Sigmoid colon (tissue), 7 donors: ENCODE data around the gene IL13RA2. TPM values are rescaled to one million over a fixed set of nuclear protein-coding genes. Genes with fewer than 3 reads are reported as not detected.

ENCODE experiments used
- DNase-seq: peaks from one replicate; pipeline ENCODE4 v3.0.0-alpha.2; 2019
- H3K27ac ChIP-seq, 4 donors: fragments of 200-600 bp; sonication (generic); one replicate each; pipeline ENCODE4 v1.5.1; 2016 to 2019; ENCODE audit warnings: mild to moderate bottlenecking in 1 of 4
- H3K27me3 ChIP-seq, 3 donors: fragments of 200-600 bp; sonication (generic); one replicate each; pipeline ENCODE4 v1.5.1; 2019; ENCODE audit warnings: mild to moderate bottlenecking in 1 of 3
- H3K36me3 ChIP-seq, 4 donors: fragments of 200-600 bp; sonication (generic); one replicate each; pipeline ENCODE4 v1.5.1; 2016 to 2019
- H3K4me1 ChIP-seq, 4 donors: fragments of 200-600 bp; sonication (generic); one replicate each; pipeline ENCODE4 v1.5.1; 2017 to 2019
- H3K4me3 ChIP-seq, 4 donors: fragments of 200-600 bp; sonication (generic); one replicate each; pipeline ENCODE4 v1.5.1; 2017 to 2019; ENCODE audit warnings: mild to moderate bottlenecking in 2 of 4, moderate library complexity in 1 of 4
- H3K9me3 ChIP-seq, 4 donors: fragments of 200-600 bp in 3 of 4; sonication (generic) in 3 of 4; one replicate each; pipeline versions ENCODE4 v1.5.1 to v1.6.1; 2013 to 2019
- EP300 ChIP-seq, 4 donors: sonication (generic); formaldehyde crosslinking; IDR thresholded peaks; one replicate each; pipeline ENCODE4 v1.6.1; 2017; ENCODE audit warnings: antibody characterized with exemption in 4 of 4
- POLR2A ChIP-seq, 2 donors: fragments of 450-650 bp; IDR thresholded peaks; one replicate each; pipeline ENCODE4 v1.6.1; 2016; ENCODE audit warnings: antibody characterized with exemption in 2 of 2, mild to moderate bottlenecking in 2 of 2, moderate library complexity in 2 of 2
- POLR2AphosphoS5 ChIP-seq, 4 donors: sonication (generic); formaldehyde crosslinking; IDR thresholded peaks; one replicate each; pipeline ENCODE4 v1.6.1; 2017; ENCODE audit warnings: antibody characterized with exemption in 4 of 4
- WGBS, 2 donors: extraction: QIAGEN DNeasy Blood & Tissue Kit; methylation state at CpG; one replicate each; pipeline ENCODE4 v1.1.7; 2013; 5-methylcytosine and 5-hydroxymethylcytosine counted together
- intact Hi-C: fragments of 100-400 bp; cut with DNase I; formaldehyde crosslinking; loops from one replicate; pipeline ENCODE4 v1.15.1; 2023
- polyA plus RNA-seq, 3 donors: library from polyadenylated mRNA; stranded (reverse); fragments of 200-250 nt; gene quantifications; one replicate each; pipeline ENCODE4 v1.2.3, GENCODE V29; 2013
- total RNA-seq, 4 donors: library from RNA; depleted of rRNA; stranded (reverse); fragments of >200 nt; gene quantifications; one replicate each; pipeline ENCODE4 v1.1.0, GENCODE V29; 2016
- TF ChIP-seq, protein P1 (sequence below), 4 experiments: fragments of 450-650 bp in 3 of 4; fragments of 200-600 bp in 1 of 4; IDR thresholded peaks; one replicate each; pipeline ENCODE4 v1.5.1; 2016 to 2019; ENCODE audit warnings: antibody characterized with exemption in 4 of 4, mild to moderate bottlenecking in 3 of 4, moderate library complexity in 2 of 4
- donor health status: healthy with polysubstance abuse.
- donor health status: Bipolar disorder and iron deficiency.
- donor health status: healthy.

Gene IL13RA2
- total and polyA plus RNA-seq, 7 donors = 0.36 to 0.45 TPM; not detected in 5

DNA sequence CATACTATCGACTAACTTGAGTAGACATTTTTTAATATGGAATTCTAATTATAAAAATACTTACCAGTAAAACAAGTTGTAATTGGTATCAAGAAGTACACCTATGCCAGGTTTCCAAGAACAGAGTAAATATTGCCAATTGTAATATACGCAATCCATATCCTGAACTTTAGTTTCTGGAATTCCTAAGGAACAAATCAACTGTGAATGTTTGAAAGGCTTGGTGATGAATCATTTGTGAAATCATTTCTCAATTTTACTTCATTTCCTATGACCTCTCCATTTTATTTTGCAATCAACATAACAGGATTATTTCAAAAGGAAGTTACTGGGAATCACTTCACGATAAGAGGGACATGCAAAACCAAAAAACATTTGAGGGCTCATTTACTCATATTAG is 3.7 kb downstream of the IL13RA2 start:
- Histone ChIP-seq H3K4me3 (no peak overlapping the region), H3K27me3 (no peaks in the 10 kb centered on the region), H3K9me3 (no peaks in the 10 kb centered on the region), H3K36me3 (no peaks in the 10 kb centered on the region), H3K27ac (no peak overlapping the region), H3K4me1 (no peaks in the 10 kb centered on the region)
- no peak for DNase-seq
- intact Hi-C loops = no loop called here
- 77 to 82% methylated on average over 3 of the region's 3 CpGs for WGBS, 2 donors
- TF ChIP-seq POLR2AphosphoS5 (IDR thresholded peaks at IDR 0.05) = no peak
- TF ChIP-seq, protein P1, sequence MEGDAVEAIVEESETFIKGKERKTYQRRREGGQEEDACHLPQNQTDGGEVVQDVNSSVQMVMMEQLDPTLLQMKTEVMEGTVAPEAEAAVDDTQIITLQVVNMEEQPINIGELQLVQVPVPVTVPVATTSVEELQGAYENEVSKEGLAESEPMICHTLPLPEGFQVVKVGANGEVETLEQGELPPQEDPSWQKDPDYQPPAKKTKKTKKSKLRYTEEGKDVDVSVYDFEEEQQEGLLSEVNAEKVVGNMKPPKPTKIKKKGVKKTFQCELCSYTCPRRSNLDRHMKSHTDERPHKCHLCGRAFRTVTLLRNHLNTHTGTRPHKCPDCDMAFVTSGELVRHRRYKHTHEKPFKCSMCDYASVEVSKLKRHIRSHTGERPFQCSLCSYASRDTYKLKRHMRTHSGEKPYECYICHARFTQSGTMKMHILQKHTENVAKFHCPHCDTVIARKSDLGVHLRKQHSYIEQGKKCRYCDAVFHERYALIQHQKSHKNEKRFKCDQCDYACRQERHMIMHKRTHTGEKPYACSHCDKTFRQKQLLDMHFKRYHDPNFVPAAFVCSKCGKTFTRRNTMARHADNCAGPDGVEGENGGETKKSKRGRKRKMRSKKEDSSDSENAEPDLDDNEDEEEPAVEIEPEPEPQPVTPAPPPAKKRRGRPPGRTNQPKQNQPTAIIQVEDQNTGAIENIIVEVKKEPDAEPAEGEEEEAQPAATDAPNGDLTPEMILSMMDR (IDR thresholded peaks at IDR 0.05) = no peak
- no peak for TF ChIP-seq EP300 (IDR thresholded peaks at IDR 0.05)
- TF ChIP-seq POLR2A (IDR thresholded peaks at IDR 0.05) = no peak

DNA sequence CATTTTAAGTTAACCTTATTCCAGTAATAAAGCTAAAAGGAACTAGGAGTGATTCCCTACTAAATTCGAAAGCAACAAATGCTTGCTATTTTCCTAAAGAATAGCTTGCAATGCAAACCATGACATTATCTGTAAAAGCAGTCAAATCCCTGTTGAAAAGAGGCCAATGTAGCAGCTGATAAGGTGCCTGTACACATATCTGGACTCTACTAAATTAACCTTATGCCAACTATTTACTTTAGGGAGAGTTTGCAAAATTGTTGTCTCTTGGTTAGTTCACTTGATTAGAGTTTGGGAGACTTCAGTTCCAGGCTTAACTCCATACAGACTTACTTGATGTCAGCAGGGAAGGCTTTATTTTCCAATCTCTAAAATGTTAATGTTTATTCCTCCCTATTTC is 6.0 kb downstream of the IL13RA2 start:
- Histone ChIP-seq H3K9me3 (no peaks in the 10 kb centered on the region), H3K4me1 (no peaks in the 10 kb centered on the region), H3K27me3 (no peaks in the 10 kb centered on the region), H3K36me3 (no peaks in the 10 kb centered on the region), H3K27ac (no peak overlapping the region), H3K4me3 (no peak overlapping the region)
- intact Hi-C loops = no loop called here
- WGBS, 2 donors = 14 to 57% methylated on average over 1 of the region's 1 CpG
- TF ChIP-seq, protein P1 (IDR thresholded peaks at IDR 0.05) = no peak
- no peak for DNase-seq

DNA sequence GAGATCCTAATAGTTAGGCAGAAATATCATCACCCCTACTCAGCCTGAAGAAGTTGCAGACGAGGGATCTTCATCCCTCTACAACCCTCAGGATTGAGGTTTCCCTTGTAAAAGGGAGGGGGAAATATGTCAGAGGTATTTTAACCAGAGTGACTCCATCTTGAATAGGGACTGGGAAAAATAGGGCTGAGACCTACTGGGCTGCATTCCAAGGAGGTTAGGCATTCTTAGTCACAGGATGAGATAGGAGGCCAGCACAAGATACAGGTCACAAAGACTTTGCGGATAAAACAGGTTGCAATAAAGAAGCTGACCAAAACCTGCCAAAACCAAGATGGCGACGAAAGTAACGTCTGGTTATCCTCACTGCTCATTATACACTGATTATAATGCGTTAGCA is 17.5 kb downstream of the IL13RA2 start:
- H3K27ac ChIP-seq = no peak overlapping the region
- TF ChIP-seq EP300 (IDR thresholded peaks at IDR 0.05) (no peak), POLR2A (IDR thresholded peaks at IDR 0.05) (no peak), POLR2AphosphoS5 (IDR thresholded peaks at IDR 0.05) (no peak)
- TF ChIP-seq, protein P1 (IDR thresholded peaks at IDR 0.05) = no peak
- H3K4me1 ChIP-seq = no peaks in the 10 kb centered on the region
- H3K36me3 ChIP-seq = no peaks in the 10 kb centered on the region
- no peaks in the 10 kb centered on the region for H3K9me3 ChIP-seq
- no peaks in the 10 kb centered on the region for H3K27me3 ChIP-seq
- no peak overlapping the region for H3K4me3 ChIP-seq
- intact Hi-C loops = no loop called here
- WGBS, 2 donors = 86 to 91% methylated on average over 6 of the region's 6 CpGs
- DNase-seq = no peak

DNA sequence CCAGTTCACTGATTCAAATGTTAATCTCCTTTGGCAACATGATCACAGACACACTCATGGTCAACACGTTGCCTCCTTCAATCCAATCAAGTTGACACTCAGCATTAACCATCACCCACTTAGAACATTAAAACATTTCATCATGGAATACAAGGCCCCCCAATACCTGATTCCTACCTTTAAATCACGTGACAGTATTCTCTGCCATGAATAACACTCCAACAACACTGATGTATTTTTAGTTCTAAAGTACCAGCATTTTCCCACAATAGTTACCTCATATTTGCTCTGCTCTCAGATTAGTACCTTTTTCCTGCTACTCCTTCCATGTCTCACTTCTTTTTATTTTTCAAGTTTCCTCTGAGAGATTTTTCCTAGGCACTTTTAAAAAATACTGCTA is 19.6 kb downstream of the IL13RA2 start:
- Histone ChIP-seq H3K27me3 (no peaks in the 10 kb centered on the region), H3K9me3 (no peaks in the 10 kb centered on the region), H3K4me1 (no peaks in the 10 kb centered on the region), H3K27ac (no peak overlapping the region), H3K4me3 (no peak overlapping the region), H3K36me3 (no peaks in the 10 kb centered on the region)
- TF ChIP-seq POLR2AphosphoS5 (IDR thresholded peaks at IDR 0.05) = no peak
- TF ChIP-seq POLR2A (IDR thresholded peaks at IDR 0.05) = no peak
- no peak for TF ChIP-seq EP300 (IDR thresholded peaks at IDR 0.05)
- TF ChIP-seq, protein P1 (IDR thresholded peaks at IDR 0.05) = no peak
- intact Hi-C loops = no loop called here
- DNase-seq = no peak
- 66 to 70% methylated on average over 2 of the region's 2 CpGs for WGBS, 2 donors

DNA sequence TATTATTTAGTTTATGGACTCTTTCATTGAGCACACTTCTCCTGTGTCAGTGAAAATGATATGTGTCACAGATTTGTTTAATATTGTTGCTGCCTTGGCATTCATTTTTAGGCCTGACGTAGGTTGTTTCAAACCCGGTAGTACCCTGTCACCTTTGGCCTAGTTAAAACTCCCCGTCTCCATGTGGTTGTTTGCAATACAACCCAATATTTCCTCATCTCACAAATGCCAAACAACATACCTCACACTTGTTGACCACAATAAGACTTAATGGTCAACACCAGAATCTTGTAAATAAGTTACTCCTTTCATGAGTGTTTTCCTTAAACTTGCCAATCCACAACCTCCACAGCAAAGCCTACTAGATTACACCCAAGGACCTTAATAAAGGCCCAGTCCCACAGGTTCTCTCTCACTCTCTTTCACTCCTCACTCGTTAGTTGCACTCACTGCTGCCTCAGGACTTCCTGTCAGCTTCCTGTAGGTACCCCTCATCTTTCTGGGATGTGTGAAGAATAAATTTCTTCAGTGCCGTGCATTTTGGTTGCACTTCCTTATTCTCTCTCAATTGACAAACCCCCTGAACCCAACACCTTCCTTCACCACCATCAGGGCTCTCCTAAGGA is 31.3 kb downstream of the IL13RA2 start:
- DNase-seq = no peak
- H3K4me1 ChIP-seq = no peaks in the 10 kb centered on the region
- H3K9me3 ChIP-seq = no peaks in the 10 kb centered on the region
- H3K27me3 ChIP-seq = no peaks in the 10 kb centered on the region
- WGBS, 2 donors = 60 to 71% methylated on average over 5 of the region's 5 CpGs
- intact Hi-C loops = no loop called here
- H3K36me3 ChIP-seq = no peaks in the 10 kb centered on the region
- no peak overlapping the region for H3K4me3 ChIP-seq
- TF ChIP-seq POLR2A (IDR thresholded peaks at IDR 0.05) = no peak
- no peak for TF ChIP-seq EP300 (IDR thresholded peaks at IDR 0.05)
- no peak overlapping the region for H3K27ac ChIP-seq
